MM.1S (cell line): ENCODE data around the gene MAP2K2.
"Not testable (repeated sequence)": the region's sequence is repeated elsewhere in the genome, so short reads cannot be mapped to it uniquely, and the experiment has no call there.

Experiments
- CTCF ChIP-seq: fragments of 300-600 bp; sonication (generic); IDR thresholded peaks from 2 replicates; pipeline ENCODE4 v1.5.1; 2016; ENCODE audit warnings: antibody characterized with exemption, low read length, mixed read lengths
- EZH2phosphoT487 ChIP-seq: fragments of 300-600 bp; sonication (generic); IDR thresholded peaks from 2 replicates; pipeline ENCODE4 v1.6.1; 2018; ENCODE audit warnings: antibody characterized with exemption, low read length

GRCh38 chr19:4135386-4135785, 11.5 kb upstream of the MAP2K2 start:
- TF ChIP-seq CTCF, EZH2phosphoT487: not testable (repeated sequence)
